Breast epithelium (tissue), 3 donors: ENCODE measurements around the gene SNCAIP.

Experiments used
- CTCF ChIP-seq, 3 donors: fragments of 450-650 bp; IDR thresholded peaks; one replicate each; pipeline ENCODE4 v1.5.1; 2016 to 2017; ENCODE audit warnings: antibody characterized with exemption in 3 of 3, mild to moderate bottlenecking in 3 of 3, moderate library complexity in 3 of 3
- POLR2AphosphoS5 ChIP-seq, 3 donors: sonication (generic); formaldehyde crosslinking; IDR thresholded peaks; one replicate each; pipeline ENCODE4 v1.6.1; 2017; ENCODE audit warnings: antibody characterized with exemption in 3 of 3

GRCh38 chr5:122342256-122342655 lies 30.2 kb downstream of the SNCAIP start:
- no peak for TF ChIP-seq CTCF (IDR thresholded peaks at IDR 0.05)
- TF ChIP-seq POLR2AphosphoS5 (IDR thresholded peaks at IDR 0.05), result no peak
